Erythroblast (primary cell): Measurements from ENCODE around the gene PGA5.

Experiments used
- GATA1 ChIP-seq: IDR thresholded peaks from 2 replicates; pipeline ENCODE4 v1.6.1; 2011; ENCODE audit warnings: low read depth, mild to moderate bottlenecking, control low read depth, low read length, moderate library complexity
- POLR2A ChIP-seq: IDR thresholded peaks from 2 replicates; pipeline ENCODE4 v1.6.1; 2011; ENCODE audit warnings: mild to moderate bottlenecking, low read length

DNA sequence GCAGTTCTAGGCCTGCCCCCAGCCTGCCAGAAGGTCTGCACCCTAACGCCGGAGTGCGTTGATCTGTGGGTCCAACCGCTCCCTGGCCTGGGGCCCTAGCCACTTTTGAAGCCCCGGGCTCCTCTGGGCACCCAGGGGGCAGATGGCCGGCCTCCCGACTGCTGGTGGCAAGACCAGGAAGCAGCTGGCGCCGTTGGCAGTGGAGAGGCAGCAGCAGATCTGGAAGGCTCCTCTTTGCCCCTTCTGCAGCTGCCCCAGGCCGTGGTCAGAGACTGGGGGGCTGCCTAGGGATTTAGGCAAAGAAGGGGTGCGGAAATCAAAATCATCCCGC is 54.6 kb downstream of the PGA5 start:
- no peak for TF ChIP-seq POLR2A
- TF ChIP-seq GATA1 = no peak
